Natural killer cell (primary cell): ENCODE data around the gene TIMM10. TPM values are rescaled to one million over a fixed set of nuclear protein-coding genes. Genes with fewer than 3 reads are reported as not detected.

Experiments
- ATAC-seq, 3 donors: fragments of 150-1000 bp in 2 of 3; fragments of 200-7000 bp in 1 of 3; cut with Tn5 transposase; 1 replicate in 1 of 3; 2 replicates in 2 of 3; pipeline ENCODE4 v1.10.0; 2021; ENCODE audit warnings: mild to moderate bottlenecking in 2 of 3, moderate library complexity in 2 of 3
- DNase-seq, 2 donors: peaks; one replicate each; pipeline versions ENCODE4 v3.0.0 to v3.0.0-alpha.2; 2013 to 2021; ENCODE audit warnings: mixed read lengths in 1 of 2
- H3K27ac ChIP-seq: one replicate; pipeline ENCODE4 v1.5.1; 2013; ENCODE audit warnings: mild to moderate bottlenecking, low read length
- H3K27me3 ChIP-seq: one replicate; pipeline ENCODE4 v1.6.1; 2013; ENCODE audit warnings: low read length; ENCODE audit not compliant: control insufficient read depth, insufficient read depth
- H3K36me3 ChIP-seq: one replicate; pipeline ENCODE4 v1.6.1; 2013; ENCODE audit warnings: low read length; ENCODE audit not compliant: control insufficient read depth, insufficient read depth
- H3K4me1 ChIP-seq: one replicate; pipeline ENCODE4 v1.6.1; 2013; ENCODE audit warnings: low read length; ENCODE audit not compliant: control insufficient read depth, insufficient read depth
- H3K4me3 ChIP-seq: one replicate; pipeline ENCODE4 v1.5.1; 2013; ENCODE audit warnings: low read length
- H3K9me3 ChIP-seq: one replicate; pipeline ENCODE4 v1.6.1; 2013; ENCODE audit warnings: low read length; ENCODE audit not compliant: control insufficient read depth, insufficient read depth
- H3K27ac Mint-ChIP-seq, 2 donors: one replicate each; pipeline ENCODE4 v1.8.0; 2022; ENCODE audit warnings: mild to moderate bottlenecking in 2 of 2, mixed read lengths in 2 of 2, moderate library complexity in 1 of 2
- H3K27me3 Mint-ChIP-seq, 2 donors: one replicate each; pipeline ENCODE4 v1.8.0; 2022; ENCODE audit warnings: low read depth in 2 of 2, mixed read lengths in 2 of 2
- H3K36me3 Mint-ChIP-seq: one replicate; pipeline ENCODE4 v1.8.0; 2022; ENCODE audit warnings: mixed read lengths
- H3K4me1 Mint-ChIP-seq, 2 donors: one replicate each; pipeline ENCODE4 v1.8.0; 2022; ENCODE audit warnings: mixed read lengths in 2 of 2
- H3K4me3 Mint-ChIP-seq: one replicate; pipeline ENCODE4 v1.8.0; 2022; ENCODE audit warnings: mild to moderate bottlenecking, moderate library complexity, mixed read lengths
- H3K9me3 Mint-ChIP-seq, 2 donors: one replicate each; pipeline ENCODE4 v1.8.0; 2022; ENCODE audit warnings: mixed read lengths in 2 of 2
- WGBS: methylation state at CpG from one replicate; pipeline ENCODE4 v1.1.7; 2013; ENCODE audit warnings: missing lambda C conversion rate; ENCODE audit not compliant: insufficient coverage; 5-methylcytosine and 5-hydroxymethylcytosine counted together
- intact Hi-C: fragments of 100-400 bp; cut with micrococcal nuclease; formaldehyde crosslinking; loops from one replicate; pipeline ENCODE4 v1.14.2; 2022
- total RNA-seq, 4 donors: library from RNA; stranded (reverse); fragments of 120-200 nt in 1 of 4; gene quantifications; one replicate each; pipeline versions ENCODE4 v1.2.3 to v1.2.4, GENCODE V29; 2013 to 2022
- TF ChIP-seq, protein P1 (sequence below): fragments of 200-600 bp; IDR thresholded peaks from one replicate; pipeline ENCODE4 v1.8.0; 2022; ENCODE audit warnings: antibody characterized with exemption

Gene TIMM10
- total RNA-seq, 3 donors from 2014 or later (not counting 1 experiment from before 2014, with no cell fraction given): 15.0 to 18.8 (median 17.1) TPM

DNA sequence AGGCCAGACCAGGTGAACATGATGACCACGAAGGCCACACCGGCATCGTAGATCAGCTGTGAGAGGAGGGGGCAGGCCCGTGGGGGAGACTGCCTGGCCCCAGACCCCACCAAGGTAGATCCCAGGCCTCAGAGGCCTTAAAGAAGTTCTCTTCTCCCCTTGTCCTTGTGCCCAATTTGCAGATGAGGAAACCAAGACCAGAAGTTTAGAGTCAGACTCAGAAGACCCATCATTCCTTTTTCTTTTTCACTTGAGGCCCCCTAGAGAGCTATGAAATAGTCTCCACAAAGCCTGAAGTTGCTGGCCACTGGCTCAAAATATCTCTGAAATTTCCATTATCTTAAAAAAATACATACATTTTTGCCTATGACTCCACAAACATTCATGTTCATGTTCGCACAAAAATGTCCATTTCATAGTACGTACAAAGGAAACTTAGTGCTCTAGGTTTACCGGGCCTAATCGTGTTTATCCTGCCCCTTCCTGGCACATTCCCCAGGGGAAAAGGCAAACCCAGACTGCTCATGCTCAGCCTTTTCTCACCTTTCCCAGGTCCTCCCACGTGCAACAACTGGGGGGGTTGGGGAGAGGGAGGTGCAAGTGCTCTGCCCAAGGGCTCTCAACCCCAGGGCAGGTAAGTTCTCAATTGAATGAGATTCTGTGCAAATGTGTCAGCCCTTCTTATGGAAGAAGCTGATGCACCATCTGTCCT lies 34.3 kb downstream of the TIMM10 start:
- H3K4me1 Mint-ChIP-seq: peaks cover 0 to 7% of the 10 kb centered on the region in 2 donors
- H3K36me3 Mint-ChIP-seq: no peaks in the 10 kb centered on the region
- 95% methylated on average over 8 of the region's 9 CpGs for WGBS
- Histone ChIP-seq H3K36me3 (peaks cover 3% of the 10 kb centered on the region), H3K27ac (no peak overlapping the region), H3K9me3 (no peaks in the 10 kb centered on the region), H3K4me3 (no peak overlapping the region), H3K27me3 (no peaks in the 10 kb centered on the region), H3K4me1 (no peaks in the 10 kb centered on the region)
- no peaks in the 10 kb centered on the region for H3K9me3 Mint-ChIP-seq
- DNase-seq: no peak
- no peak for ATAC-seq
- H3K27ac Mint-ChIP-seq: no peak overlapping the region
- TF ChIP-seq, protein P1, sequence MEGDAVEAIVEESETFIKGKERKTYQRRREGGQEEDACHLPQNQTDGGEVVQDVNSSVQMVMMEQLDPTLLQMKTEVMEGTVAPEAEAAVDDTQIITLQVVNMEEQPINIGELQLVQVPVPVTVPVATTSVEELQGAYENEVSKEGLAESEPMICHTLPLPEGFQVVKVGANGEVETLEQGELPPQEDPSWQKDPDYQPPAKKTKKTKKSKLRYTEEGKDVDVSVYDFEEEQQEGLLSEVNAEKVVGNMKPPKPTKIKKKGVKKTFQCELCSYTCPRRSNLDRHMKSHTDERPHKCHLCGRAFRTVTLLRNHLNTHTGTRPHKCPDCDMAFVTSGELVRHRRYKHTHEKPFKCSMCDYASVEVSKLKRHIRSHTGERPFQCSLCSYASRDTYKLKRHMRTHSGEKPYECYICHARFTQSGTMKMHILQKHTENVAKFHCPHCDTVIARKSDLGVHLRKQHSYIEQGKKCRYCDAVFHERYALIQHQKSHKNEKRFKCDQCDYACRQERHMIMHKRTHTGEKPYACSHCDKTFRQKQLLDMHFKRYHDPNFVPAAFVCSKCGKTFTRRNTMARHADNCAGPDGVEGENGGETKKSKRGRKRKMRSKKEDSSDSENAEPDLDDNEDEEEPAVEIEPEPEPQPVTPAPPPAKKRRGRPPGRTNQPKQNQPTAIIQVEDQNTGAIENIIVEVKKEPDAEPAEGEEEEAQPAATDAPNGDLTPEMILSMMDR: no peak
- intact Hi-C loops: loop anchor here (10.0 kb wide), 1 partner anchor 309 kb away; no protein-coding TSS in a partner anchor
- no peaks in the 10 kb centered on the region for H3K27me3 Mint-ChIP-seq
- H3K4me3 Mint-ChIP-seq: no peak overlapping the region

DNA sequence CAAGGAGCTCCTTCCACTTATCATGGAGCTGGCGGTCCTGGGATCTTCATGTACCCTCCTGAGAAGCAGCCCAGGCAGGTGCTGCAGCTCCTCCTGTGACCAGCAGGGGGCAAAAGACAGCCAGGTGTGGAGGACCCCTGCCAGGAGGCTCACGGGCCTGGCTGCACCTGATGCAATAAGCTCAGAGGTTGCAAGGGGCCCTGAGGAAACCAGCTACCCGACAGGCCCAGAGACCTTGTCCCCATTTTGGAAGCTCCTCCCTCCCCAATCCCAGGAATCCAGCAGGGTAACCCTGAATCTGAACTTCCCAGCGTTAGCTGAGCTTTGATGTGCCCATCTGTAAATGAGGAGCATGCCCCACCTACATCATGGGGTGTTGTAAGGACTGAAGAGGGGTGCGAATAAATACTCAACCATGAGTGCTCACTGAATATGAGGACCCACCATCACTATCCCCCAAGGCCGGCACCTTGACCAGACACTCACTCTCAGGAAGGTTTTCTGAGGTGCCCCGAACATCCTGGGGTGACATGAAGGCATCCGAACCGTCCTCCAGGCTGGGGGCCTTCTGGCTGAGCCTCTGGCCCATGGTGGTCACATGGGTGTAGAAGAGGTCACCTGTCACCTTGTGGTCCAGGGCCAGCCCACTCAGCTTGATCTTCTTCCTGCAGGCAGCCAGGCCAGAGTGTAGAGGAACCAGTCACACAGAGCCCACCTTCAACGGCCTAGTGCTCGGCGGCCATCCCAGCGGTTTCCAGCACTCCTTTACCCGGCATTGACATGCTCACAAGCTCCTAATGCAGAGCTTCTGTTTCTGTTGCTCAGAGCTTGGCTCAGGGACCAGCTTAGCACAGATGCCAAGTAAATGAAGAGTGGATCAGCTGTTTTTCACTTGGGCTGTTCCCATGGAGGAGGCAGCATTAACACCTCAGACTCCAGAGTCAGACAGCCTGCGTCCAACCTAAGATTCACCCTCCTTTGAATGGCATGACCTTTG lies 36.7 kb downstream of the TIMM10 start:
- H3K4me3 ChIP-seq: no peak overlapping the region
- peak; percentile 74 to 91 (median 87) for ATAC-seq
- H3K36me3 Mint-ChIP-seq: no peaks in the 10 kb centered on the region
- H3K4me1 ChIP-seq: no peaks in the 10 kb centered on the region
- H3K4me3 Mint-ChIP-seq: no peak overlapping the region
- DNase-seq: peak; percentile 56 to 83
- no peak overlapping the region for H3K27ac ChIP-seq
- H3K36me3 ChIP-seq: peaks cover 9% of the 10 kb centered on the region
- 84% methylated on average over 15 of the region's 15 CpGs for WGBS
- H3K9me3 ChIP-seq: no peaks in the 10 kb centered on the region
- TF ChIP-seq, protein P1: peak; percentile 96
- no peak overlapping the region for H3K27ac Mint-ChIP-seq
- H3K27me3 ChIP-seq: no peaks in the 10 kb centered on the region
- H3K9me3 Mint-ChIP-seq: no peaks in the 10 kb centered on the region
- no peaks in the 10 kb centered on the region for H3K4me1 Mint-ChIP-seq
- intact Hi-C loops: loop anchor here (1.0 to 10.0 kb wide), 3 partner anchors 33 to 311 kb away; no protein-coding TSS in a partner anchor
- H3K27me3 Mint-ChIP-seq: no peaks in the 10 kb centered on the region

DNA sequence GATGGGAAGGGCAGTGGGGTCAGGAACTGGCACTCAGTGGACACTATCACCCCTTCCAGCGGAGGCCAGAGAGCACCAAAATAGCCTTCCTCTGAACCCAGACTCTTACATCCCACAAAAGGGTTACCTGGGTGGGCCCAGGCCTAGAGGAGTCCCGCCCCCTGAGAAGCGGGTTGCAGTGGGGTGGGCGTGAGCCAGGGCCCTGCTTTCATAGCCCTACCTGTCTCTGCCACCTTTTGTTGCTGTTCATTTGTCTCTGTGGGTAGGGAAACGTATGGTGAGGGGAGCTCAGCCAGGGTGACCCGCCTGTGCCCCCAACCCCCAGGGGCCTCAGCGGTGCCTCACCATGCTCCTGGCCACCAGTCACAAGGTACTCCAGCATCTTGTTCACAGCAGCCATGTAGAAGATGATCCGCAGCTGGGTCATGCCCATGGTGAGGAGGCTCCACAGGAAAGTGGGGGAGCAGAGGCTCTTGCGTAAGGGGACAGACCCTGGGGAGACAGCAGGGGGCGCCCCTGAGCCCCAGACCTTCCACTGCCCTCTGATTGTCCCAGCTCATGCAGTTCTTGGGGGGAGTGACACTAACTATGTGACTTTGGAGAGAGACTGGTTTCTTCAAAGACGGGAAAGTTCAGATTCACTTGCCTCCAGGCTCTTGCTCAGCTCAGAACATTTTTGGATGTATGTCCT lies 39.0 kb downstream of the TIMM10 start:
- Histone ChIP-seq H3K9me3 (no peaks in the 10 kb centered on the region), H3K4me1 (no peaks in the 10 kb centered on the region), H3K4me3 (no peak overlapping the region), H3K36me3 (peaks cover 15% of the 10 kb centered on the region), H3K27ac (no peak overlapping the region), H3K27me3 (no peaks in the 10 kb centered on the region)
- DNase-seq (peak; percentile 47 to 68), ATAC-seq (peak; percentile 62 to 71 (median 69))
- Mint-ChIP-seq H3K27ac (no peak overlapping the region), H3K4me3 (no peak overlapping the region), H3K4me1 (no peaks in the 10 kb centered on the region), H3K36me3 (no peaks in the 10 kb centered on the region), H3K27me3 (no peaks in the 10 kb centered on the region), H3K9me3 (no peaks in the 10 kb centered on the region)
- whole genome bisulfite sequencing: 90% methylated on average over 11 of the region's 11 CpGs
- intact Hi-C loops: loop anchor here (10.0 kb wide), 1 partner anchor 313 kb away; no protein-coding TSS in a partner anchor
- TF ChIP-seq, protein P1: peak; percentile 57
